CD4-positive, alpha-beta T cell treated with Interleukin-21 for 1 hour (primary cell): ENCODE measurements around the gene CPXM1.
"Not testable (repeated sequence)": the region's sequence is repeated elsewhere in the genome, so short reads cannot be mapped to it uniquely, and the experiment has no call there.

Experiments
- DNase-seq: peaks from one replicate; pipeline ENCODE4 v3.0.0-alpha.2; 2020

The CPXM1 gene

DNA sequence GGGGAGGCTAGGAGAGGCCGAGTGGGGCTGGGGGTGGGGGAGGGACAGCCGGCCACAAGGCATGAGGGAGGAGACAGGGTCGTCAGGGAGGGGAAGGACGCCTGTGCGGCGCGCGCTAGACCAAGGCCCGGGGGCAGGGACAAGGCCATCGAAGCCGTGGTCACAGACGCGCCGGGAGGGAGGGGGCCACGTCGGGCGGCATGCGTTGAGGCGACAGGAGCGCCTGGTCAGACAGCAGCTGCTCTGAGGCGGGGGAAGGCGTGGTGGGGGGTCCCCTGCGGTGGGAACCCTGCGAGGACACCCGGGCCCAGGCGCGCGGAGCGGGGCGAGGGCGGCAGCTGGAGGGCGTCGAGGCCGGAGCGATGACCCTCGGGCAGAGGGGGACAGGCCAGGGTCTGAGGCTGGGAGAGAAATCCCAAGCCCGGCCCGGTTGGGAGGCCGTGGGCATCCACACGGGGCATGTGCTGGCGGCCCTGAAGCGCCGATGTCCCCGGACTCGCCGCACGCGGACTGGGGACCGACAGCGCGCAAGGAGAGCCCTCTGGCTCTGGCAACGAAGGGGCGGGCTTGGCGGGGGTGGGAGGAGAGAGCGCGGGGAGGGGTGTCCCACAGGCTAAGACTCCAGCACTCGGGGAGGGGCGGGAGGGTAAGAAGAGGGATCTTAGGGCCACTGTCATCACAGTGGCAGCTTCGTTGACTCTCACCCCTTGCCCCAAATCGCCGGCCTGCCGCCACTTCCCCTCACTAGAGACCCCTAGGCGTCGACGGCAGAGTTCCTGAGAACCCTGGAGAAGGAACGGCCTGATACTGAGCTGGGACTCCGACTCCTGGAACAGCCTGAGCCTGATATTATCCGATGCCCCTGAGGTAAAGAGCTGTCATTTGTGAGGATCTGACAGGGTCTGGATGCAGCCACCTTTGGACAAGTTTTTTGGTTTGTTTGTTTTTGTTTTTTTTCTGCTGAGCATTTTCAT lies 20.8 kb upstream of the CPXM1 start:
- DNase-seq, result no peak

GRCh38 chr20:2820084-2820895 lies 19.9 kb upstream of the CPXM1 start:
- no peak for DNase-seq

GRCh38 chr20:2817891-2818595 lies 17.6 kb upstream of the CPXM1 start:
- DNase-seq, result no peak

GRCh38 chr20:2817341-2817726 lies 16.9 kb upstream of the CPXM1 start:
- DNase-seq, result no peak

GRCh38 chr20:2816583-2817340 lies 16.3 kb upstream of the CPXM1 start:
- no peak for DNase-seq

DNA sequence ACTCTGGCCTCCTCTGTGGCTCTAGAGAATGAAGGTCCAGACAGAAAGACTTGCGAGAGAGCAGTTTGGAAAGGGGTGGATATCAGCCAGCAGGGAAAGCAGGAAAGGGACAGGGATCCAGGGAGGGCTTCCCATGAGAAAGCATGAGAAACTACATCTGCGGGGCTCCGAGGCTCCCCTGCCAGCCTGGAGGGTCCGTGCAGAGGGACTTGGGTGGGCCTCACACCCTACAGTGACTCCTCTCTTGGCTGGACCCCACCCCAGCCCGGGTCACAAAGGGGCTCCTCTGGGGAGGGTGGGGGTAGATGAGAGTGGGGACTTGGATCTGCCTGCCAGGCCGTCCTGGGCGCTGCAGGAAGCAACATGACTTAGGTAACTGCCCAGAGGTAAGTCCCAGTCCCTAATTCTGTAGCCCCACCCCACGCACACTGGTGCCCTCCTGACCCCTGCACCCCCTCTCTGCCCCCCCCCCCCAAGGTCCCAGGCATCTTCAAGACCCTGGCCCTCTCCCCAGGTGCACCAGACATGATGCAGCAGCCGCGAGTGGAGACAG lies 15.7 kb upstream of the CPXM1 start, which contains the start of gene TMEM239:
Gene TMEM239, plus strand, starts transcription at position 335 of the 553 bp plus-strand sequence. Its CDS starts 191 bp downstream, at position 526.
- no peak for DNase-seq

GRCh38 chr20:2815242-2815900 lies 14.9 kb upstream of the CPXM1 start:
- DNase-seq, result no peak

DNA sequence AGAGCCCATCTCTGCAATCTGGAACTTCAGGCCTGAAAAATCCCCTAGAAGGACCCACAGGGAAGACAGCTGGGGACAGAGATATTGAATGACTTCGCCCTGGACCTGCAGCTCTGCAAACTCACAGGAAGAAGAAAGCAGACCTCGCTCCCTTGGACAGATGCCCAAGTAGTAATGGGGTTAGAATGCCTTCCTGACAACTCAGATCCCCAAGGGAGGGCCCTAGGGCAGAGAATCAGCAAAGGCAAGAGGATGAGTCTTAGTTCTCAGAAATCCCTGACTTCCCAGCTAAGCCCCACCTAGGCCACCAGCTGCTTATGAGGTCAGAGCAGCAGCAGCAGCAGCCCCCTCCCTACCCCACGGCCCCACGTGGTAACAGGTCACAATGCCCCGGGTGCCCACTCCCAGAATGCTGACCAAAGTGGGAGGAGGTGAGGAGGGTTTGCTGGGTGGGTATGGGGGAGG lies 14.2 kb upstream of the CPXM1 start, which contains the start of gene C20orf141:
Gene C20orf141, plus strand, starts transcription at position 401 of the 465 bp plus-strand sequence. CDS start 198 bp downstream, outside the sequence.
- no peak for DNase-seq

DNA sequence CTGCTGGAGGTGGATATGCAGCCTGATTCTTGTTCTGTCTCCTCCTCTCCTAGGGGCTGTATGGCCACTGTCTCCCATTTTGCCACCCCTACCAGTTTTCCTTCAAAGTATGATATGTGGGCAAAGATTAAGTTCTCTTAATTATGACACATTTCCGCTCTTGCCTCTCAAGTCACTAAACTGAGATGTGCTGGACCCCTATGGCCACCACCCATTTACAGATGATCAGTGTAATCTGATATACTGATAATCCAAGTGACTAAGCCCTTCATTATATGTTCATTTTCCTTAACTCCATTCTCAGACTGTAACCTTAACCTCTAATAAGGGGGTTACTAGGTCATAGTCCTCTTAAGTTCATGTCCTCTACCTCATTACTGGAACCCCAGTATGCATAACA lies 13.6 kb upstream of the CPXM1 start:
- DNase-seq, result no peak

- no peak for DNase-seq
These were observed 11.8 kb upstream of the CPXM1 start for GRCh38 chr20:2812189-2812588.

DNA sequence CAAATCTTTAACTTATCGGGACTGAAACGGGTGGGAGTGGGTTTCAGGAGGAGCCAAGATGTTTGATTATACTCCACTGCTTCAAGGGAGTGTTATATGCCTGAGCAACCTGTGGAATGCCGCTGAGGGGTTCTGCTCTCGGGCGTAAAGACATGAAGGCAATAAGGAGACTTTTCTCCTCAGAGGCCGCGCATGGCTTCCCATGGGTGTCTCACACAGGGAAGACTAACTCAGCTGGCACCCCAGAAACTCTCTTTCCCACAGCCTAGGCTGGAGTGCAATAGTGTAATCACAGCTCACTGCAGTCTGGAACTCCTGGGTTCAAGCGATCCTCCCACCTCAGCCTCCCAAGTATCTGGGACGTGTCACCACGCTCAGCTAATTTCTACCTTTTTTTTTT lies 9.3 kb upstream of the CPXM1 start:
- DNase-seq, result no peak

- DNase-seq, result not testable (repeated sequence)
These were observed 7.5 kb upstream of the CPXM1 start for GRCh38 chr20:2807929-2808328.

DNA sequence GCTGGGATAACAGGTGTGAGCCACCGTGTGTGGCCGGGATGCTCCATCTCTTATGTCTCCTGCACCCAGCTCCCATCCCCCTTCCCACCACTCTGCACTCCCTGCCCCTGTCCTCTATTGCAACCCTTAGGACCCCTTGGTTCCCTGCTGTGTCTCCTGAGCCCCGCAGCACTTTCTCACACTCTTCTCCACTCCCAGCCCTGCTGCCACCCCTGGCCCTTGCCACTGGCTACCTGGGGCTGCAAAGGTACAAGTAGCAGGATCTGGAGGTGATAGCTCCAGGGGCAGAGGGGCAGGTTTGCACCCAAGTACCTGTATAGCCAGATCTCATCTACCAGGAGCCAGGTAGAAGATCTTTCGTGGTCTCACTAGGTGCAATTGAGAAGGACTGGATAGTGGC lies 6.6 kb upstream of the CPXM1 start:
- DNase-seq, result no peak

DNA sequence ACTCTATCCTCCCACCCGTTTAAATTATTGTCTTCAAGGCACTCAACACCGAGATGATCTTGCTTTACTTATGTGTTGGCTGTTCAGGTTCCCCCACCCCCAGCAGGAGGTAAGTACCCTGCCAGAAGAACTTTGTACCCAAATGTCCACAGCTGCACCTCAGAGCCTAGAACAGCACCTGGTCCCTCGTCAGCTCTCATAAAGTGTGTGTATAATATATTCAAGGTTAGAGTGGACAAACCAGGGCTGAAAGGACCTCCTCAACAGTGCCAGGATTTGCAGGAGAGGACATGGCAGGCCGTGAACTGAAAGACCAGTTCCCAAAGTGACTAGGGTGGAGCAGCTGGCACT lies 5.9 kb upstream of the CPXM1 start:
- DNase-seq, result no peak

- no peak for DNase-seq
These were observed 5.4 kb upstream of the CPXM1 start for GRCh38 chr20:2805689-2806350.

GRCh38 chr20:2804852-2805688 lies 4.6 kb upstream of the CPXM1 start:
- no peak for DNase-seq

DNA sequence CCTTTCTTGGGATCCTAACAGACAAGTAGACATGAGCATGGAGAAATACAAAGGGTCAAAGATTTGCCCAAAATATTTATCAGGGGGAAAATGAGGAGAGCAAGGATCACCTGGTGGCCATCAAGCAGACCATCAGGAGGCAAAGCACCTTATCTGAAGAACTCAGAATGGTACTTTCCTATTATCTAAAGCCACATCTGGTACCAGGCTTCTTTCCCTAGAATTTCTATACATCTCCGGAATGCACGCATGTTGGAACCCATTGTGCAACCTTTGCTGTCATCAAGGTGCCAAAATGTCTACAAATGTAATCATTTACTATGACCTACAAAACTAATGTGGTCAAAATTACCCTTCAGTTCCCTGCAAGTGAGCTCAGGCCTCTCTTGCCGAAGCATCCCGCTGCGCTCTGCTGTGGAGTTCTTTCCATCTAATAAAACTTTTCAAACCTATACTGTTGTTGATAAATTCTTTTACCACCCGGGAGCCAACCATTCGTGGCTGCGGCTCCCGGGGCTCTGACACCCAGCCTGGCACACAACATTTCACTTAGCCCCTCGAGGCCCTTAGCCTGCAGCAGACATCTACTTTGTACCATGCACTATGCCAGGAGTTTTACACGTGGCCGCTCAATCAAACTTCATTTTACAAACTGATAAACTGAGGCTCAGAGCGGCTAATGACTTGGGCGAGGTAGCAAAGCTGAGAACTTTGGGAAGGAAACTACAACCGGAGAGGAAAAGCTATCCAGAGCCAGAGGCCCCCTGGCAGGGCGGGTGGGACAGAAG lies 3.8 kb upstream of the CPXM1 start:
- no peak for DNase-seq

GRCh38 chr20:2801286-2801728 lies 880 bp upstream of the CPXM1 start:
- no peak for DNase-seq
